Right lobe of liver (tissue), 4 donors: ENCODE measurements around the gene OASL.

Experiments
- POLR2A ChIP-seq: fragments of 450-650 bp; IDR thresholded peaks from one replicate; pipeline ENCODE4 v1.6.1; 2017; ENCODE audit warnings: antibody characterized with exemption, mild to moderate bottlenecking
- TF ChIP-seq, protein P1 (sequence below), 4 donors: fragments of 200-600 bp in 3 of 4; fragments of 450-650 bp in 1 of 4; IDR thresholded peaks; one replicate each; pipeline versions ENCODE4 v1.5.1 to v1.8.0; 2016 to 2022; ENCODE audit warnings: antibody characterized with exemption in 4 of 4, mild to moderate bottlenecking in 2 of 4
- donor health status: DM: no; HTN: no; CAD: no.
- donor health status: DM: no; HTN: no; CAD: no.
- donor health status: DM: no; HTN: yes; CAD: no.

DNA sequence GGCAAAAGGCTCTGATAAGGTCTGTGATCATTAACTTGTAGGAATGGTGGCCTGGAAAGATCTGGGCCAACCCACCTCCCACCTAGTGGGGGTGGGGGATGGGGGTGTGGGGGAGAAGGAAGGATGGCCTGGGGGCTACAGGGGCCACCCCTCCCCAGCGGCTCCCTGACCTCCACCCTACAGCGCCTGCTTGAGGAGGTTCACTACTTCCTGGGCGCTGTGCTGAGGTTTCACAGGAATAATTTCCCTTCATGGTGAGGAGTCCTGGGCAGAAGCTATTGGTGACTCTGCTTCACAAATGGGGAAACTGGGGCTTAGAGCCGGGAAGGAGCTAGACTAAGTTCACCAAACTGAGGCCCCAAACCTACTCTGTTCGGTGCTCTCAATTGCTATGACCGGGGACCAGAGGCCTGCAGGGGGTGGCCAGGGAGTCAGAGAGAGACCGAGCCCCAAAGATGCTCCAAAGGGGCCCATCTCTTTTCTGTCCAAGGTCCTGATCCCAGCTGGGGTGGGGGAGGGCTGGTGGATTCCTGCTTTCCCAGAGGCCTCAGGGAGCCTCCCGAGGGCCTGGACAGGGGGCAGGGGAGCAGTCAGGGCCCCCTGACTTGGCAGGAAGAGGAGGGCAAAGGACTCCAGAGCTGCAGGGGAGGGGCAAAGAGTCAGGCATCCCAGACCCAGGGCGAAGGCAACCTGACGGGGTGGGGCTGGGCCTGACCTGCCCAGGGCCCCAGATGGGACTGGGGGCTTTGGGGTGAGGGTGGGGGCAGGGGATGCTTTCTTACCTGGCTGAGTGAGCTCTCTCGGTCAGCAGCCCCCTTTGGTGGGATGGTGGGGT lies 59.0 kb downstream of the OASL start:
- TF ChIP-seq, protein P1, sequence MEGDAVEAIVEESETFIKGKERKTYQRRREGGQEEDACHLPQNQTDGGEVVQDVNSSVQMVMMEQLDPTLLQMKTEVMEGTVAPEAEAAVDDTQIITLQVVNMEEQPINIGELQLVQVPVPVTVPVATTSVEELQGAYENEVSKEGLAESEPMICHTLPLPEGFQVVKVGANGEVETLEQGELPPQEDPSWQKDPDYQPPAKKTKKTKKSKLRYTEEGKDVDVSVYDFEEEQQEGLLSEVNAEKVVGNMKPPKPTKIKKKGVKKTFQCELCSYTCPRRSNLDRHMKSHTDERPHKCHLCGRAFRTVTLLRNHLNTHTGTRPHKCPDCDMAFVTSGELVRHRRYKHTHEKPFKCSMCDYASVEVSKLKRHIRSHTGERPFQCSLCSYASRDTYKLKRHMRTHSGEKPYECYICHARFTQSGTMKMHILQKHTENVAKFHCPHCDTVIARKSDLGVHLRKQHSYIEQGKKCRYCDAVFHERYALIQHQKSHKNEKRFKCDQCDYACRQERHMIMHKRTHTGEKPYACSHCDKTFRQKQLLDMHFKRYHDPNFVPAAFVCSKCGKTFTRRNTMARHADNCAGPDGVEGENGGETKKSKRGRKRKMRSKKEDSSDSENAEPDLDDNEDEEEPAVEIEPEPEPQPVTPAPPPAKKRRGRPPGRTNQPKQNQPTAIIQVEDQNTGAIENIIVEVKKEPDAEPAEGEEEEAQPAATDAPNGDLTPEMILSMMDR (IDR thresholded peaks at IDR 0.05): no peak
- no peak for TF ChIP-seq POLR2A
